Measurements from ENCODE around the gene HS2ST1. TPM values are rescaled to one million over a fixed set of nuclear protein-coding genes. Genes with fewer than 3 reads are reported as not detected.

HS2ST1 gene
- polyA plus RNA-seq, 1 donor (not counting 4 experiments of a cell fraction or from before 2014, with no cell fraction given), result 18.7 TPM

DNA sequence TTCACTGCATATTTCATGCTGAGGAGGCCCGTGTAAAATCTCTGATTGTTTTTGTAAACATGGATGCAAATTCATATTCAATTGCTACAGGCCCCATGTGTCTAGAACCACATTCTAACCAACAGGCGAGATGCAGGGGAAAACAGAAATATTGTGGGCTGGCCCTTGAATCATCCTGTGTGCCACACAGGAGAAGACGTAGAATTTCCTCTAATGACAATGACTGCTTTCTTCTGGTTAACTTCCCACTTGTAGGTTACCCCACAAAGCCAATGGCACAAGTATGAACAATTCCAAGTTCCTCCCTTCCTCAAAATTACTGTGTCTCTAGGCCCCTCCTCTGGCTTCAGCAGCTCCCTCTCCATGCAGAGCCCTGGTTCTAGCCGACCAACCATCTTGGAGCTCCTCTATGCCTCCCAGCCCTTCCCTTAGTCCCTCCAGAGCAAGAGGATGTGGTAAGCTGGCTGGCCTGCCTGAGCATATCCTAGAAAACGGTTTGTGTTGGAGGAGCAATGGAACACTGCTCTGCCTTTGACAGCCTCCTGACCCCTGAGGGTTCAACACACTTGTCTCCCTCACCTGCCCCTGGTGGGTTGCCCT is 205.2 kb downstream of the HS2ST1 start:
- no peaks in the 10 kb centered on the region for H3K36me3 ChIP-seq (ENCODE audit: control insufficient read depth in 2 of 2, extremely low read depth in 1 of 2, insufficient read depth in 2 of 2, low read length in 2 of 2)
- no peaks in the 10 kb centered on the region for H3K9me3 ChIP-seq (ENCODE audit: control insufficient read depth, low read depth, low read length)
- dilution Hi-C loops (cut with MboI; ENCODE audit: extremely low pct_ligation_motif_present, low sequenced_read_pairs), result no loop called here
- H3K4me2 ChIP-seq (ENCODE audit: control insufficient read depth, extremely low read depth, insufficient read depth, low read depth, low read length), result peak overlapping the region; percentile 29
- no peak for DNase-seq (ENCODE audit: low read depth, low spot score)
- no peak for TF ChIP-seq EZH2 (IDR thresholded peaks at IDR 0.05; ENCODE audit: low read length)
- TF ChIP-seq, protein P1, sequence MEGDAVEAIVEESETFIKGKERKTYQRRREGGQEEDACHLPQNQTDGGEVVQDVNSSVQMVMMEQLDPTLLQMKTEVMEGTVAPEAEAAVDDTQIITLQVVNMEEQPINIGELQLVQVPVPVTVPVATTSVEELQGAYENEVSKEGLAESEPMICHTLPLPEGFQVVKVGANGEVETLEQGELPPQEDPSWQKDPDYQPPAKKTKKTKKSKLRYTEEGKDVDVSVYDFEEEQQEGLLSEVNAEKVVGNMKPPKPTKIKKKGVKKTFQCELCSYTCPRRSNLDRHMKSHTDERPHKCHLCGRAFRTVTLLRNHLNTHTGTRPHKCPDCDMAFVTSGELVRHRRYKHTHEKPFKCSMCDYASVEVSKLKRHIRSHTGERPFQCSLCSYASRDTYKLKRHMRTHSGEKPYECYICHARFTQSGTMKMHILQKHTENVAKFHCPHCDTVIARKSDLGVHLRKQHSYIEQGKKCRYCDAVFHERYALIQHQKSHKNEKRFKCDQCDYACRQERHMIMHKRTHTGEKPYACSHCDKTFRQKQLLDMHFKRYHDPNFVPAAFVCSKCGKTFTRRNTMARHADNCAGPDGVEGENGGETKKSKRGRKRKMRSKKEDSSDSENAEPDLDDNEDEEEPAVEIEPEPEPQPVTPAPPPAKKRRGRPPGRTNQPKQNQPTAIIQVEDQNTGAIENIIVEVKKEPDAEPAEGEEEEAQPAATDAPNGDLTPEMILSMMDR (optimal IDR thresholded peaks at IDR 0.05 in 1 of 3, IDR thresholded peaks at IDR 0.05 in 1 of 3, conservative IDR thresholded peaks at IDR 0.05 in 1 of 3; ENCODE audit: extremely low read depth in 1 of 3, insufficient read depth in 2 of 3, low read length in 3 of 3), result no peak
- H3K27ac ChIP-seq (ENCODE audit: control insufficient read depth, insufficient read depth, low read length), result peak overlapping the region; percentile 4
- no peak overlapping the region for H3K4me3 ChIP-seq (ENCODE audit: control insufficient read depth in 2 of 3, extremely low read depth in 1 of 3, insufficient read depth in 2 of 3, low read depth in 1 of 3, low read length in 3 of 3)
- no peaks in the 10 kb centered on the region for H4K20me1 ChIP-seq (ENCODE audit: control insufficient read depth, extremely low read depth, insufficient read depth, low read length)
- peak; percentile 94 for FAIRE-seq
- peaks cover 41% of the 10 kb centered on the region for H3K4me1 ChIP-seq (ENCODE audit: control insufficient read depth, extremely low read depth, insufficient read depth, low read length)
- H3K79me2 ChIP-seq (ENCODE audit: control insufficient read depth, insufficient read depth, low read length), result no peaks in the 10 kb centered on the region
- no peaks in the 10 kb centered on the region for H3K27me3 ChIP-seq (ENCODE audit: control insufficient read depth, extremely low read depth, insufficient read depth, low read length)
- no peaks in the 10 kb centered on the region for H3K9me1 ChIP-seq (ENCODE audit: control insufficient read depth, extremely low read depth, insufficient read depth, low read length)
- no peak overlapping the region for H3K9ac ChIP-seq (ENCODE audit: control insufficient read depth, extremely low read depth, insufficient read depth, low read length)
- H2AFZ ChIP-seq (ENCODE audit: control insufficient read depth, low read length), result peak overlapping the region; percentile 81

DNA sequence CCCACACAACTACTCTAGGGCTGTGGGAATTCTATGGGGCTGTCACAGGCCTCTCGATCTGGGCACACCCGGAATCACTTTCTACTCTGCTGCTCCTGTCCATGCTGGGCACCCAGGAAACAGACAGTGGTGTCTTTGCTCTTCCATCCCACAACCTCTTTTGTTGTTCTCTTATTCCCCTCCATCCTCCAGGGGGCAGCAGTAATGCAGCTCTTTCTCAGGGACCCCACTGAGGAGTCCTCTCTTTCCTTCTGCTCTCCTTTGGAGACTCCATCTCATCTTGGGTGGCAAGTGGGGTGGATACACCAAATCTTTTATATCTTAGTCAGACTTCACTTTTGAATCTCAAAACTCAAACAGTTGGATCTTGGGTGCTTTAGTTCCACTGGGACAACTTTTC is 206.3 kb downstream of the HS2ST1 start:
- Histone ChIP-seq H2AFZ (ENCODE audit: control insufficient read depth, low read length) (no peak overlapping the region), H3K4me1 (ENCODE audit: control insufficient read depth, extremely low read depth, insufficient read depth, low read length) (peaks cover 31% of the 10 kb centered on the region), H3K9me1 (ENCODE audit: control insufficient read depth, extremely low read depth, insufficient read depth, low read length) (no peaks in the 10 kb centered on the region), H4K20me1 (ENCODE audit: control insufficient read depth, extremely low read depth, insufficient read depth, low read length) (no peaks in the 10 kb centered on the region), H3K4me3 (ENCODE audit: control insufficient read depth in 2 of 3, extremely low read depth in 1 of 3, insufficient read depth in 2 of 3, low read depth in 1 of 3, low read length in 3 of 3) (no peak overlapping the region), H3K36me3 (ENCODE audit: control insufficient read depth in 2 of 2, extremely low read depth in 1 of 2, insufficient read depth in 2 of 2, low read length in 2 of 2) (no peaks in the 10 kb centered on the region), H3K27me3 (ENCODE audit: control insufficient read depth, extremely low read depth, insufficient read depth, low read length) (no peaks in the 10 kb centered on the region), H3K27ac (ENCODE audit: control insufficient read depth, insufficient read depth, low read length) (no peak overlapping the region), H3K9me3 (ENCODE audit: control insufficient read depth, low read depth, low read length) (no peaks in the 10 kb centered on the region), H3K4me2 (ENCODE audit: control insufficient read depth, extremely low read depth, insufficient read depth, low read depth, low read length) (no peak overlapping the region), H3K79me2 (ENCODE audit: control insufficient read depth, insufficient read depth, low read length) (no peaks in the 10 kb centered on the region), H3K9ac (ENCODE audit: control insufficient read depth, extremely low read depth, insufficient read depth, low read length) (no peak overlapping the region)
- DNase-seq (ENCODE audit: low read depth, low spot score) (no peak), FAIRE-seq (no peak)
- no peak for TF ChIP-seq EZH2 (IDR thresholded peaks at IDR 0.05; ENCODE audit: low read length)
- TF ChIP-seq, protein P1 (optimal IDR thresholded peaks at IDR 0.05 in 1 of 3, IDR thresholded peaks at IDR 0.05 in 1 of 3, conservative IDR thresholded peaks at IDR 0.05 in 1 of 3; ENCODE audit: extremely low read depth in 1 of 3, insufficient read depth in 2 of 3, low read length in 3 of 3), result peak; percentile 22 to 39 (median 37)
- dilution Hi-C loops (cut with MboI; ENCODE audit: extremely low pct_ligation_motif_present, low sequenced_read_pairs), result no loop called here

Measured in keratinocyte (primary cell).